ENCODE measurements around the gene TMEM245.
A peak's percentile ranks its signal among the peaks of the same experiment; 100 is the strongest.

The TMEM245 gene

GRCh38 chr9:109098171-109098959 lies 21.4 kb downstream of the TMEM245 start:
- TF ChIP-seq TAF1 (IDR thresholded peaks at IDR 0.05; ENCODE audit: borderline replicate concordance, low read depth, low read length) (no peak), POLR2A (IDR thresholded peaks at IDR 0.05; ENCODE audit: low read depth, low read length) (no peak), POLR2AphosphoS5 (IDR thresholded peaks at IDR 0.05; ENCODE audit: low read depth, low read length) (no peak)
- FAIRE-seq (no peak), DNase-seq (ENCODE audit: insufficient read length) (no peak)

GRCh38 chr9:109097146-109097545 lies 22.6 kb downstream of the TMEM245 start:
- DNase-seq (ENCODE audit: insufficient read length) (no peak), FAIRE-seq (no peak)
- TF ChIP-seq POLR2AphosphoS5 (IDR thresholded peaks at IDR 0.05; ENCODE audit: low read depth, low read length), result no peak
- TF ChIP-seq TAF1 (IDR thresholded peaks at IDR 0.05; ENCODE audit: borderline replicate concordance, low read depth, low read length), result no peak
- TF ChIP-seq POLR2A (IDR thresholded peaks at IDR 0.05; ENCODE audit: low read depth, low read length), result no peak

GRCh38 chr9:109095321-109095720 lies 24.4 kb downstream of the TMEM245 start:
- FAIRE-seq, result no peak

GRCh38 chr9:109094268-109094667 lies 25.5 kb downstream of the TMEM245 start:
- FAIRE-seq (no peak), DNase-seq (ENCODE audit: insufficient read length) (no peak)
- no peak for TF ChIP-seq POLR2A (IDR thresholded peaks at IDR 0.05; ENCODE audit: low read depth, low read length)
- no peak for TF ChIP-seq TAF1 (IDR thresholded peaks at IDR 0.05; ENCODE audit: borderline replicate concordance, low read depth, low read length)
- TF ChIP-seq POLR2AphosphoS5 (IDR thresholded peaks at IDR 0.05; ENCODE audit: low read depth, low read length), result no peak

More at GRCh38 chr9:109095321-109095720, 24.4 kb downstream of the TMEM245 start:
- no peak for TF ChIP-seq POLR2AphosphoS5 (IDR thresholded peaks at IDR 0.05; ENCODE audit: low read depth, low read length)
- no peak for TF ChIP-seq TAF1 (IDR thresholded peaks at IDR 0.05; ENCODE audit: borderline replicate concordance, low read depth, low read length)
- DNase-seq (ENCODE audit: insufficient read length), result no peak

GRCh38 chr9:109092587-109092986 lies 27.2 kb downstream of the TMEM245 start:
- no peak for FAIRE-seq

GRCh38 chr9:109092051-109092580 lies 27.6 kb downstream of the TMEM245 start:
- no peak for DNase-seq (ENCODE audit: insufficient read length)
- peak; percentile 5 for FAIRE-seq
- no peak for TF ChIP-seq POLR2A (IDR thresholded peaks at IDR 0.05; ENCODE audit: low read depth, low read length)
- TF ChIP-seq TAF1 (IDR thresholded peaks at IDR 0.05; ENCODE audit: borderline replicate concordance, low read depth, low read length), result no peak
- no peak for TF ChIP-seq POLR2AphosphoS5 (IDR thresholded peaks at IDR 0.05; ENCODE audit: low read depth, low read length)

More at GRCh38 chr9:109092587-109092986, 27.2 kb downstream of the TMEM245 start:
- DNase-seq (ENCODE audit: insufficient read length), result no peak
- TF ChIP-seq POLR2AphosphoS5 (IDR thresholded peaks at IDR 0.05; ENCODE audit: low read depth, low read length) (no peak), POLR2A (IDR thresholded peaks at IDR 0.05; ENCODE audit: low read depth, low read length) (no peak), TAF1 (IDR thresholded peaks at IDR 0.05; ENCODE audit: borderline replicate concordance, low read depth, low read length) (no peak)

GRCh38 chr9:109088221-109088620 lies 31.5 kb downstream of the TMEM245 start:
- DNase-seq (ENCODE audit: insufficient read length) (no peak), FAIRE-seq (no peak)
- TF ChIP-seq POLR2AphosphoS5 (IDR thresholded peaks at IDR 0.05; ENCODE audit: low read depth, low read length) (no peak), TAF1 (IDR thresholded peaks at IDR 0.05; ENCODE audit: borderline replicate concordance, low read depth, low read length) (no peak), POLR2A (IDR thresholded peaks at IDR 0.05; ENCODE audit: low read depth, low read length) (no peak)

- TF ChIP-seq POLR2AphosphoS5 (IDR thresholded peaks at IDR 0.05; ENCODE audit: low read depth, low read length), result no peak
- no peak for TF ChIP-seq TAF1 (IDR thresholded peaks at IDR 0.05; ENCODE audit: borderline replicate concordance, low read depth, low read length)
- no peak for TF ChIP-seq POLR2A (IDR thresholded peaks at IDR 0.05; ENCODE audit: low read depth, low read length)
- FAIRE-seq (no peak), DNase-seq (ENCODE audit: insufficient read length) (no peak)
These were observed 32.0 kb downstream of the TMEM245 start for GRCh38 chr9:109087795-109088194.

GRCh38 chr9:109086221-109086620 lies 33.5 kb downstream of the TMEM245 start:
- TF ChIP-seq POLR2A (IDR thresholded peaks at IDR 0.05; ENCODE audit: low read depth, low read length) (no peak), POLR2AphosphoS5 (IDR thresholded peaks at IDR 0.05; ENCODE audit: low read depth, low read length) (no peak), TAF1 (IDR thresholded peaks at IDR 0.05; ENCODE audit: borderline replicate concordance, low read depth, low read length) (no peak)
- DNase-seq (ENCODE audit: insufficient read length) (no peak), FAIRE-seq (no peak)

- TF ChIP-seq TAF1 (IDR thresholded peaks at IDR 0.05; ENCODE audit: borderline replicate concordance, low read depth, low read length) (no peak), POLR2AphosphoS5 (IDR thresholded peaks at IDR 0.05; ENCODE audit: low read depth, low read length) (no peak), POLR2A (IDR thresholded peaks at IDR 0.05; ENCODE audit: low read depth, low read length) (no peak)
- FAIRE-seq (no peak), DNase-seq (ENCODE audit: insufficient read length) (no peak)
These were observed 34.2 kb downstream of the TMEM245 start for GRCh38 chr9:109085510-109085909.

GRCh38 chr9:109083813-109084405 lies 35.8 kb downstream of the TMEM245 start:
- TF ChIP-seq TAF1 (IDR thresholded peaks at IDR 0.05; ENCODE audit: borderline replicate concordance, low read depth, low read length) (no peak), POLR2AphosphoS5 (IDR thresholded peaks at IDR 0.05; ENCODE audit: low read depth, low read length) (no peak), POLR2A (IDR thresholded peaks at IDR 0.05; ENCODE audit: low read depth, low read length) (no peak)

GRCh38 chr9:109083141-109083540 lies 36.6 kb downstream of the TMEM245 start:
- DNase-seq (ENCODE audit: insufficient read length), result no peak
- FAIRE-seq, result no peak
- no peak for TF ChIP-seq POLR2AphosphoS5 (IDR thresholded peaks at IDR 0.05; ENCODE audit: low read depth, low read length)
- no peak for TF ChIP-seq POLR2A (IDR thresholded peaks at IDR 0.05; ENCODE audit: low read depth, low read length)
- TF ChIP-seq TAF1 (IDR thresholded peaks at IDR 0.05; ENCODE audit: borderline replicate concordance, low read depth, low read length), result no peak

More at GRCh38 chr9:109083813-109084405, 35.8 kb downstream of the TMEM245 start:
- DNase-seq (ENCODE audit: insufficient read length) (no peak), FAIRE-seq (no peak)
